ENCODE measurements around the gene ACTR3C. TPM values are rescaled to one million over a fixed set of nuclear protein-coding genes. Genes with fewer than 3 reads are reported as not detected.

Gene ACTR3C
- total RNA-seq, 2 donors from 2014 or later = 0.92 TPM; not detected in 1

DNA sequence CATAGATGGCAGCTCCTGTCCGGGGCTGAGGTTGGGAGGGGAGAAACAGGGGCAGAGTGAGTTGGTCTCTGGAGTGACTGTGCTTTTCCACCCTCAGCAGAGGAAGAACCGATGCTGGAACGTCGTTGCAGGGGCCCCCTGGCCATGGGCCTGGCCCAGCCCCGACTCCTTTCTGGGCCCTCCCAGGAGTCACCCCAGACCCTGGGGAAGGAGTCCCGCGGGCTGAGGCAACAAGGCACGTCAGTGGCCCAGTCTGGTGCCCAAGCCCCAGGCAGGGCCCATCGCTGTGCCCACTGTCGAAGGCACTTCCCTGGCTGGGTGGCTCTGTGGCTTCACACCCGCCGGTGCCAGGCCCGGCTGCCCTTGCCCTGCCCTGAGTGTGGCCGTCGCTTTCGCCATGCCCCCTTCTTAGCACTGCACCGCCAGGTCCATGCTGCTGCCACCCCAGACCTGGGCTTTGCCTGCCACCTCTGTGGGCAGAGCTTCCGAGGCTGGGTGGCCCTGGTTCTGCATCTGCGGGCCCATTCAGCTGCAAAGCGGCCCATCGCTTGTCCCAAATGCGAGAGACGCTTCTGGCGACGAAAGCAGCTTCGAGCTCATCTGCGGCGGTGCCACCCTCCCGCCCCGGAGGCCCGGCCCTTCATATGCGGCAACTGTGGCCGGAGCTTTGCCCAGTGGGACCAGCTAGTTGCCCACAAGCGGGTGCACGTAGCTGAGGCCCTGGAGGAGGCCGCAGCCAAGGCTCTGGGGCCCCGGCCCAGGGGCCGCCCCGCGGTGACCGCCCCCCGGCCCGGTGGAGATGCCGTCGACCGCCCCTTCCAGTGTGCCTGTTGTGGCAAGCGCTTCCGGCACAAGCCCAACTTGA, 48.0 kb upstream of the ACTR3C start:
- no peaks in the 10 kb centered on the region for H3K27me3 Mint-ChIP-seq (ENCODE audit: insufficient read depth)
- H3K9me3 Mint-ChIP-seq = no peaks in the 10 kb centered on the region
- Histone ChIP-seq H3K9ac (ENCODE audit: extremely low read depth, low read length, poor library complexity, severe bottlenecking) (no peak overlapping the region), H3K36me3 (ENCODE audit: control insufficient read depth, insufficient read depth, low read length) (peaks cover 37% of the 10 kb centered on the region), H3K4me1 (ENCODE audit: control insufficient read depth, insufficient read depth, low read length) (peaks cover 26% of the 10 kb centered on the region), H3K4me3 (ENCODE audit: low read length) (no peak overlapping the region), H3K27ac (ENCODE audit: low read depth, low read length) (no peak overlapping the region), H3K27me3 (ENCODE audit: control insufficient read depth, insufficient read depth, low read length, poor library complexity, severe bottlenecking) (no peaks in the 10 kb centered on the region), H3K9me3 (ENCODE audit: control insufficient read depth, low read length) (no peaks in the 10 kb centered on the region)
- WGBS, 2 experiments (ENCODE audit: insufficient coverage in 1 of 2, insufficient read length in 1 of 2) = 95 to 97% methylated on average over 21 to 48 of the region's 48 CpGs
- TF ChIP-seq, protein P1, sequence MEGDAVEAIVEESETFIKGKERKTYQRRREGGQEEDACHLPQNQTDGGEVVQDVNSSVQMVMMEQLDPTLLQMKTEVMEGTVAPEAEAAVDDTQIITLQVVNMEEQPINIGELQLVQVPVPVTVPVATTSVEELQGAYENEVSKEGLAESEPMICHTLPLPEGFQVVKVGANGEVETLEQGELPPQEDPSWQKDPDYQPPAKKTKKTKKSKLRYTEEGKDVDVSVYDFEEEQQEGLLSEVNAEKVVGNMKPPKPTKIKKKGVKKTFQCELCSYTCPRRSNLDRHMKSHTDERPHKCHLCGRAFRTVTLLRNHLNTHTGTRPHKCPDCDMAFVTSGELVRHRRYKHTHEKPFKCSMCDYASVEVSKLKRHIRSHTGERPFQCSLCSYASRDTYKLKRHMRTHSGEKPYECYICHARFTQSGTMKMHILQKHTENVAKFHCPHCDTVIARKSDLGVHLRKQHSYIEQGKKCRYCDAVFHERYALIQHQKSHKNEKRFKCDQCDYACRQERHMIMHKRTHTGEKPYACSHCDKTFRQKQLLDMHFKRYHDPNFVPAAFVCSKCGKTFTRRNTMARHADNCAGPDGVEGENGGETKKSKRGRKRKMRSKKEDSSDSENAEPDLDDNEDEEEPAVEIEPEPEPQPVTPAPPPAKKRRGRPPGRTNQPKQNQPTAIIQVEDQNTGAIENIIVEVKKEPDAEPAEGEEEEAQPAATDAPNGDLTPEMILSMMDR (conservative IDR thresholded peaks at IDR 0.05) = no peak
- peaks cover 36% of the 10 kb centered on the region for H3K36me3 Mint-ChIP-seq (ENCODE audit: low read depth)
- peak overlapping the region; percentile 84 for H3K27ac Mint-ChIP-seq
- peaks cover 44% of the 10 kb centered on the region for H3K4me1 Mint-ChIP-seq
- no peak for DNase-seq
- H3K4me3 Mint-ChIP-seq = no peak overlapping the region

DNA sequence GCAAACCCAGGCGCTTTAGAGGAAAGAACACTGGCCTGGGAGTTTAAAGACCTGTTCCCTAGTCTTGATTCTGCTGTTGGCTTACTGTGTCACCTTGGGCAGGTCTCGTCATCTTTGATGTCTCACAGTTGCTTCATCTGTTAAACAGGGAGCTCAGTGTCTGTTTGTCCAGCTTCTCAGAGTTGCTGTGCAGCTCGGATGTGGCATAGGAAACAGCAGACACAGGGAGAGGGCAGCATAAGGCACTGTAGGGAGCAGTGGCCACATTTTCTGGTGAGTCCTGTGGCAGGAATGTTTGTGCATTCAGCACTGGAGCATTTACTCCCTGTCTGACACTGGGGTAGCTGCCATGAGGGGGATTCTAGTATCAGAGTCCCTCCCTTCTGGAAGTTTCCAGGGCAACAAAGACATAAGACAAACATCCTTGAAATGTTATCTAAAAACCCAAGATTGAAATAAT, 47.3 kb upstream of the ACTR3C start:
- H3K4me3 ChIP-seq (ENCODE audit: low read length) = peak overlapping the region; percentile 88
- peak overlapping the region; percentile 84 for H3K27ac Mint-ChIP-seq
- H3K9ac ChIP-seq (ENCODE audit: extremely low read depth, low read length, poor library complexity, severe bottlenecking) = peak overlapping the region; percentile 96
- no peaks in the 10 kb centered on the region for H3K27me3 ChIP-seq (ENCODE audit: control insufficient read depth, insufficient read depth, low read length, poor library complexity, severe bottlenecking)
- H3K36me3 Mint-ChIP-seq (ENCODE audit: low read depth) = peaks cover 36% of the 10 kb centered on the region
- peaks cover 38% of the 10 kb centered on the region for H3K4me1 Mint-ChIP-seq
- H3K9me3 Mint-ChIP-seq = no peaks in the 10 kb centered on the region
- peak overlapping the region; percentile 97 for H3K4me3 Mint-ChIP-seq
- peaks cover 37% of the 10 kb centered on the region for H3K36me3 ChIP-seq (ENCODE audit: control insufficient read depth, insufficient read depth, low read length)
- H3K27ac ChIP-seq (ENCODE audit: low read depth, low read length) = no peak overlapping the region
- TF ChIP-seq, protein P1 (conservative IDR thresholded peaks at IDR 0.05) = no peak
- 83 to 96% methylated on average over 2 to 3 of the region's 3 CpGs for WGBS, 2 experiments (ENCODE audit: insufficient coverage in 1 of 2, insufficient read length in 1 of 2)
- peaks cover 26% of the 10 kb centered on the region for H3K4me1 ChIP-seq (ENCODE audit: control insufficient read depth, insufficient read depth, low read length)
- H3K9me3 ChIP-seq (ENCODE audit: control insufficient read depth, low read length) = no peaks in the 10 kb centered on the region
- no peaks in the 10 kb centered on the region for H3K27me3 Mint-ChIP-seq (ENCODE audit: insufficient read depth)
- DNase-seq = no peak

DNA sequence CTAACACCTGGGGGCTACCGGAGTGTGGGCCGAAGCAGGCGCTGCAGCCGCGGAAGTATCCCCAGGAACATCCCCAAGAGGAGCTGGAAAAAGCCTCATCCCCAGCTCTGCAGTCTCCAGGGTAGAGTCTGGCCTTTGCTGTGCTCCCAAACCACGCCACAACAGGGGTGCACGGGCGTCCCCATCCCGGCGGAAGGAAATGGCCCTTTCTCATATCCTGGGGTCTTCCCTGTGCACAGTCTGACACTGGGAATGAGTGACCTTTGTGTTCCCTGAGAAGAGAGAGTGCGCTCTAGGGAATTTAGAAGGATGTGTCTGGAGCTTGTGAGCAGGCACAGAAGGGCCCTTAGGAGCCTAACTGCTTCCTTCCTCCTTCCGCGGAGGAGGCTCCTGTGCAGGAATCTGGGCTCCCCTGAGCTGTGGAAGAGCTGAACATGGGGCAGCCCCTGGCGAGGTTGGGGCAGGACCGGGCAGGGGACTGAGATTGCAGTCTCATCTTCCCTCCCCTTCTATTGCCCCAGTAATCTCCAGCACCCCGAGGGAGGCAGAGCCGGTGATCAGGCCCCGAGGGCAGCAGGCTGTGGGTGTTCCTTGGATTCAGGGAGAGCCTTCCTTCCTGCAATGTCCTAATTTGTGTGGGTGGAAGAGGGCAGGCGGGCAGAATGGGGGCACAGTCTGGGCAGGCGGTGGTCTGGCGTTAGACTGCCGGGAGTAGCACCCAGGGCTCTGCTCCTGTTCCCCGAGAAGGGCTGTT, 46.6 kb upstream of the ACTR3C start:
- peak overlapping the region; percentile 88 for H3K4me3 ChIP-seq (ENCODE audit: low read length)
- no peaks in the 10 kb centered on the region for H3K27me3 ChIP-seq (ENCODE audit: control insufficient read depth, insufficient read depth, low read length, poor library complexity, severe bottlenecking)
- peak; percentile 49 for DNase-seq
- H3K27me3 Mint-ChIP-seq (ENCODE audit: insufficient read depth) = no peaks in the 10 kb centered on the region
- H3K4me1 Mint-ChIP-seq = peaks cover 38% of the 10 kb centered on the region
- peaks cover 37% of the 10 kb centered on the region for H3K36me3 ChIP-seq (ENCODE audit: control insufficient read depth, insufficient read depth, low read length)
- peak overlapping the region; percentile 100 for H3K27ac Mint-ChIP-seq
- peak overlapping the region; percentile 96 for H3K27ac ChIP-seq (ENCODE audit: low read depth, low read length)
- 43 to 62% methylated on average over 9 to 23 of the region's 23 CpGs for WGBS, 2 experiments (ENCODE audit: insufficient coverage in 1 of 2, insufficient read length in 1 of 2)
- no peaks in the 10 kb centered on the region for H3K9me3 Mint-ChIP-seq
- peak overlapping the region; percentile 96 for H3K9ac ChIP-seq (ENCODE audit: extremely low read depth, low read length, poor library complexity, severe bottlenecking)
- TF ChIP-seq, protein P1 (conservative IDR thresholded peaks at IDR 0.05) = no peak
- peaks cover 26% of the 10 kb centered on the region for H3K4me1 ChIP-seq (ENCODE audit: control insufficient read depth, insufficient read depth, low read length)
- no peaks in the 10 kb centered on the region for H3K9me3 ChIP-seq (ENCODE audit: control insufficient read depth, low read length)
- H3K36me3 Mint-ChIP-seq (ENCODE audit: low read depth) = peaks cover 33% of the 10 kb centered on the region
- peak overlapping the region; percentile 97 for H3K4me3 Mint-ChIP-seq

Data from endodermal cell (in vitro differentiated cells).